Skeletal muscle tissue (tissue), 4 donors: Measurements from ENCODE around the gene FAM114A2. TPM values are rescaled to one million over a fixed set of nuclear protein-coding genes. Genes with fewer than 3 reads are reported as not detected.
A peak's percentile ranks its signal among the peaks of the same experiment; 100 is the strongest.

Experiments
- H3K27ac ChIP-seq: one replicate; pipeline ENCODE4 v1.7.0; 2013; ENCODE audit warnings: mild to moderate bottlenecking, low read depth, low read length, inconsistent platforms
- H3K27me3 ChIP-seq, 3 donors: one replicate each; pipeline ENCODE4 v1.7.0; 2013; ENCODE audit warnings: low read length in 3 of 3; ENCODE audit not compliant: control insufficient read depth in 3 of 3, insufficient read depth in 3 of 3
- H3K36me3 ChIP-seq, 3 donors: one replicate each; pipeline ENCODE4 v1.7.0; 2013; ENCODE audit warnings: low read length in 3 of 3; ENCODE audit not compliant: control insufficient read depth in 3 of 3, insufficient read depth in 3 of 3
- H3K4me1 ChIP-seq, 3 donors: one replicate each; pipeline ENCODE4 v1.7.0; 2013; ENCODE audit warnings: low read length in 3 of 3, mild to moderate bottlenecking in 3 of 3; ENCODE audit not compliant: control insufficient read depth in 3 of 3, insufficient read depth in 3 of 3
- H3K4me3 ChIP-seq, 3 donors: one replicate each; pipeline ENCODE4 v1.7.0; 2013; ENCODE audit warnings: low read length in 3 of 3
- H3K9ac ChIP-seq, 3 donors: one replicate each; pipeline ENCODE4 v1.7.0; 2013; ENCODE audit warnings: low read length in 3 of 3, mild to moderate bottlenecking in 3 of 3, moderate library complexity in 2 of 3, low read depth in 1 of 3
- H3K9me3 ChIP-seq, 3 donors: one replicate each; pipeline ENCODE4 v1.7.0; 2013; ENCODE audit warnings: low read length in 3 of 3; ENCODE audit not compliant: control insufficient read depth in 3 of 3
- total RNA-seq: library from RNA; depleted of rRNA; stranded (reverse); fragments of >200 nt; gene quantifications from one replicate; pipeline ENCODE4 v1.2.3, GENCODE V29; 2014
- donor health status: Osteomylitis.

Gene FAM114A2
- total RNA-seq, 1 donor from 2014 or later = 22.4 TPM

- Histone ChIP-seq H3K9ac (no peak overlapping the region), H3K27me3 (no peaks in the 10 kb centered on the region), H3K4me3 (no peak overlapping the region), H3K27ac (no peak overlapping the region), H3K4me1 (peaks cover 0 to 16% (median 7%) of the 10 kb centered on the region in 3 donors), H3K9me3 (no peaks in the 10 kb centered on the region), H3K36me3 (peaks cover 5 to 19% (median 6%) of the 10 kb centered on the region in 3 donors)
Observed at GRCh38 chr5:154055201-154055600, 16.5 kb upstream of the FAM114A2 start.

DNA sequence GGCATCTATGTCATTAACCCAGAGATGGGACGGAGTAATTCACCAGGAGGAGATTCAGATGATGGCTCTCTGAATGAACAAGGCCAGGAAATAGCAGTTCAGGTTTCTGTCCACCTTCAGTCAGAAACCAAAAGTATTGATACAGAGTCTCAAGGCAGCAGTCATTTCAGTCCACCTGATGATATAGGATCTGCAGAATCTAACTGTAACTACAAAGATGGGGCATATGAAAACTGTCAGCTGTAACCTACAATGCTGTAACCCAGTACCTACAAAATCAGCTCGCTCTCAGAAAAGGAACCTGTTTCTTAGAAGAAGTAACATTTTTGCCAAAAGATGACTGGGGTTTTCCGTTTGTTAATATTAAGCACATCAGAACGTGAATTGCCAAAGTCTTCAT is 14.8 kb upstream of the FAM114A2 start:
- Histone ChIP-seq H3K27ac (no peak overlapping the region), H3K27me3 (no peaks in the 10 kb centered on the region), H3K36me3 (peaks cover 5 to 19% (median 12%) of the 10 kb centered on the region in 3 donors), H3K9ac (no peak overlapping the region), H3K4me1 (peaks cover 0 to 5% (median 4%) of the 10 kb centered on the region in 3 donors), H3K4me3 (no peak overlapping the region), H3K9me3 (no peaks in the 10 kb centered on the region)

DNA sequence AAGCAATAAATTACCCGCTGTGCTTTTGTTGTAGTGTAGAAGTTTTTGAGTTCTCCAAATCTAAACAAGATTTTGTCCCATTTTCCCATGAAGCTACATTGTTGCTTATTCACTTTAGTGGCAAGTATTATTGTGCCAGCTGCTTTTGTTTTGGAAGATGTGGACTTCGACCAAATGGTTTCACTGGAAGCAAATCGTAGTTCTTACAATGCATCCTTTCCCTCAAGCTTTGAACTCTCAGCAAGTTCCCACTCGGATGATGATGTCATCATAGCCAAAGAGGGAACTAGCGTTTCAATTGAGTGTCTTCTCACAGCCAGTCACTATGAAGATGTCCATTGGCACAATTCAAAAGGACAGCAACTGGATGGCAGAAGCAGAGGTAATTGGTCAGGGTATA is 10.9 kb upstream of the FAM114A2 start:
- Histone ChIP-seq H3K36me3 (peaks cover 5 to 19% (median 12%) of the 10 kb centered on the region in 3 donors), H3K27me3 (no peaks in the 10 kb centered on the region), H3K27ac (no peak overlapping the region), H3K4me1 (peaks cover 2 to 16% (median 15%) of the 10 kb centered on the region in 3 donors), H3K9me3 (no peaks in the 10 kb centered on the region), H3K4me3 (no peak overlapping the region), H3K9ac (no peak overlapping the region)

DNA sequence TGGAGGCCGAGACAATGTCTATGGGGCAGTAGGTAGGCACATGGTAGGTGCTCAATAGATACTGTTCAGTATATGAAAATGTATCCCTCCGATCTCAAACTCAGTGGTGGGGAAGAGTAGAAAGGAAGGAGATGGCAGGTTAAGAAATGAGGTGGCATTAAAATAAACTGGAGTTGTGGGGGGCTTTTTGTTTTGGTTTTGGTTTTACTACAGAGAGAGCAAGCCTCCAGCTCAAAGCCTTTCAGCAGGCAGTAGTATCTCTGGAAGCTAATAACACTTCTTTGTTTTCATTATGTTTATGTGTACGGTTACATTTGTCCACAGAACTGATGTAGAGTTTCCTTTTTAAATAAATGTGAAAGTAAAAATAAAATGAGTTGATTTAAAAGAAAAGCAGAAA is 8.6 kb upstream of the FAM114A2 start:
- Histone ChIP-seq H3K27ac (no peak overlapping the region), H3K9ac (no peak overlapping the region), H3K4me1 (peaks cover 2 to 27% (median 19%) of the 10 kb centered on the region in 3 donors), H3K4me3 (no peak overlapping the region), H3K27me3 (no peaks in the 10 kb centered on the region), H3K36me3 (peaks cover 0 to 6% (median 6%) of the 10 kb centered on the region in 3 donors), H3K9me3 (no peaks in the 10 kb centered on the region)

GRCh38 chr5:154046486-154046885 is 7.8 kb upstream of the FAM114A2 start:
- Histone ChIP-seq H3K4me1 (peaks cover 2 to 29% (median 25%) of the 10 kb centered on the region in 3 donors), H3K27me3 (no peaks in the 10 kb centered on the region), H3K4me3 (no peak overlapping the region), H3K36me3 (peaks cover 0 to 6% (median 0%) of the 10 kb centered on the region in 3 donors), H3K27ac (no peak overlapping the region), H3K9ac (no peak overlapping the region), H3K9me3 (no peaks in the 10 kb centered on the region)

DNA sequence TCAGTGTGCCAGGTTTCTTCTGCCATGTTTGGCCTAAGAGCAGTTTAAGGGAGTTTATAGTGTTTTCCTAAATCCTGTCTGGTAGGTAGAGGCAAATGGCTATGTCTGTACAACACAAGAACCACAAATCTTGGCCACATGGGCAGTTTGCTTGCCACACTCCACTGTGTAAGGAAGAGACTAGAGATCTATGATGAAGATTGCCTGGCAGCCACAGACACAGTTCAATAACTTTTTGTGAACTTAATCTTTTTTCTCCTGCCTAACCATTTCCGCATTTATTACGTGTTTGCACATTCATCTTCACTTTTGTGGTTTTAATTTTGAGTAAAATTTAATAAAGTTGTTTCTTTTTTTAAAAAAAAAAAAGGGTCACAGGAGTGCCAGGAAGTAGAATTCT is 5.9 kb upstream of the FAM114A2 start:
- H3K4me3 ChIP-seq = no peak overlapping the region
- no peak overlapping the region for H3K9ac ChIP-seq
- peaks cover 2 to 28% (median 27%) of the 10 kb centered on the region in 3 donors for H3K4me1 ChIP-seq
- H3K36me3 ChIP-seq = no peaks in the 10 kb centered on the region
- no peaks in the 10 kb centered on the region for H3K27me3 ChIP-seq
- H3K9me3 ChIP-seq = no peaks in the 10 kb centered on the region
- H3K27ac ChIP-seq = no peak overlapping the region

- Histone ChIP-seq H3K4me3 (no peak overlapping the region), H3K4me1 (peaks cover 2 to 32% (median 30%) of the 10 kb centered on the region in 3 donors), H3K27ac (no peak overlapping the region), H3K36me3 (no peaks in the 10 kb centered on the region), H3K9ac (no peak overlapping the region), H3K9me3 (no peaks in the 10 kb centered on the region), H3K27me3 (no peaks in the 10 kb centered on the region)
Observed at GRCh38 chr5:154044099-154044498, 5.4 kb upstream of the FAM114A2 start.

GRCh38 chr5:154042766-154043165 is 4.1 kb upstream of the FAM114A2 start:
- Histone ChIP-seq H3K27me3 (no peaks in the 10 kb centered on the region), H3K36me3 (no peaks in the 10 kb centered on the region), H3K4me3 (no peak overlapping the region), H3K4me1 (peaks cover 2 to 33% (median 29%) of the 10 kb centered on the region in 3 donors), H3K9ac (no peak overlapping the region), H3K27ac (peak overlapping the region; percentile 64), H3K9me3 (no peaks in the 10 kb centered on the region)

- Histone ChIP-seq H3K4me1 (peaks cover 0 to 23% (median 16%) of the 10 kb centered on the region in 3 donors), H3K9me3 (no peaks in the 10 kb centered on the region), H3K36me3 (no peaks in the 10 kb centered on the region), H3K9ac (peak overlapping the region; percentile 91 to 98 (median 96)), H3K27me3 (no peaks in the 10 kb centered on the region), H3K4me3 (peak overlapping the region; percentile 92 to 99 (median 98)), H3K27ac (peak overlapping the region; percentile 93)
Observed at GRCh38 chr5:154039458-154039829, 734 bp upstream of the FAM114A2 start.

- Histone ChIP-seq H3K27ac (peak overlapping the region; percentile 93), H3K9me3 (no peaks in the 10 kb centered on the region), H3K36me3 (peaks cover 0 to 2% (median 0%) of the 10 kb centered on the region in 3 donors), H3K9ac (peak overlapping the region; percentile 91 to 98 (median 96)), H3K4me1 (peaks cover 0 to 20% (median 9%) of the 10 kb centered on the region in 3 donors), H3K27me3 (no peaks in the 10 kb centered on the region), H3K4me3 (peak overlapping the region; percentile 92 to 99 (median 98))
Observed at GRCh38 chr5:154038261-154038706, 426 bp downstream of the FAM114A2 start.
